ENCODE data around the gene DNAJB13.

DNAJB13 gene

GRCh38 chr11:73946798-73947458 lies 3.9 kb upstream of the DNAJB13 start:
- intact Hi-C loops (cut with DNase I): no loop called here
- DNase-seq: peak in 1 of 42 donors; percentile 11

GRCh38 chr11:73949246-73949645 lies 1.6 kb upstream of the DNAJB13 start:
- peak in 1 of 42 donors; percentile 2 for DNase-seq
- intact Hi-C loops (cut with DNase I): no loop called here

DNA sequence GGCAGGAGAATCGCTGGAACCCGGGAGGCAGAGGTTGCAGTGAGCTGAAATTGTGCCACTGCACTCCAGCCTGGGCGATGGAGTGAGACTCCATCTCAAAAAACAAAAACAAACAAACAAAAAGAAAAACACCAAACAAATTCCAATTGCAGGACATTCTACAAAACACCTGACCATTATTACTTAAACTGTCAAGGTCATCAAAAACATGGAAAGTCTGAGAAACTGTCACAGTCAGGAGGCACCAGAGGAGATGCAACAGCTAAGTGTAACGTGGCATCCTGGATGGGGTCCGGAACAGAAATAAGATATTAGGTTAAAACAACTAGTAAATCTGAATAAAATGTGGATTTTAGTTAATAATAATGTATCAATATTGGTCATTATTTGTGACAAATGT lies 914 bp upstream of the DNAJB13 start:
- DNase-seq: no peak
- intact Hi-C loops (cut with DNase I): no loop called here

GRCh38 chr11:73951797-73952196 lies 971 bp downstream of the DNAJB13 start:
- intact Hi-C loops (cut with DNase I): no loop called here
- no peak for DNase-seq

- intact Hi-C loops (cut with DNase I): no loop called here
- DNase-seq: no peak
Measured at GRCh38 chr11:73956876-73957653, 6.2 kb downstream of the DNAJB13 start.

GRCh38 chr11:73957654-73958361 lies 7.0 kb downstream of the DNAJB13 start:
- intact Hi-C loops (cut with DNase I): no loop called here
- no peak for DNase-seq

DNA sequence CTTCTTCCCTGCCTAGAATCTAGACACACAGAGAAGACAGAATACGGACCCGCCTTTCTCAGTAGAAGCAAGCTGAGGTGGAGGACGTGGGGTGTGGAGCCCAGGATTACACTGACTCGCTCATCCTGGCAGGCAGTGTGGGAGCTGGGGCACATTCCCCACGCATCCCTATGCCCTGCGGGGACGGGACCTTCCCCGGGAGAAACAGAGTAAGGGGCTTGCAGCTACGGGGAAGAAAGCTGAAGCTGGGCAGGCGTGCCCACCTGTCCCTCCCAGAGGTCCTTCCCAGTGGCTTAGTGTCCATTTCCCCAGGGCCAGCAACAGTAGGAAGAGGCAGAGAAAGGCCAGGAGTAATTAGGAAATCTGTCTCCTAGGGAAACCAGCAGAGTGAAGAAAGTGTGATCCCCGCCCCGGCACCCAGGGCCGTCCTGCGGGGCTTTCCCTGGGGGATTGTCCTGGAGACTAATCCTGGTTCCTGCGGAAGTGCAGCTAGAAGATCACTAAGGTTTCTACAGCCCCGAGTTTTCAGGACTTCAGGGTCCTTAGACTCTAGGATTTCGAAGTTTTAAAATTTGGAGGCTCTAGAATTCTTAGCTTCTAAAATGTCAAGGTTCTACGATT lies 7.8 kb downstream of the DNAJB13 start:
- no peak for DNase-seq
- intact Hi-C loops (cut with DNase I): no loop called here

DNA sequence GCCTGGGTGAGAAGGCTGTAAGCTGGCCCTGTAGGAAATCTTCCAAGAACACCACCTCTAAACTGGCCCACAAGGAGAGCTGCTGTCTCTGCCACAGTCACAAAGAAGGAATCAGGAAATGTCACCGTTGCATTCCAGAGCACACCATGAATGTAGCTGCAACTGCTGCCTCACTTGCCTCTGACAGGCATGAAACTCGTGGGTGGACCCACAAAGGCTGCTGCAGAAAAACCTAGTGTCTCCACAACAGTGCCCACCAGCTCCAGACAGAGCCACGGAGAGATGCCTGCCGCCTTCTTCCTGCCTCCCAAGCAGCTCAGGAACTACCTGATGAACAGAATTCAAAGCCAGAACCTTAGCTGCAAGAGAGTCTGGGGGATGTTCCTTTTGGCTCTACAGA lies 10.5 kb downstream of the DNAJB13 start:
- intact Hi-C loops (cut with DNase I): no loop called here

GRCh38 chr11:73962101-73962705 lies 11.4 kb downstream of the DNAJB13 start:
- DNase-seq: peak in 13 of 42 donors; percentile 24 to 72 (median 53)
- intact Hi-C loops (cut with DNase I): no loop called here

More for the DNA sequence above, 10.5 kb downstream of the DNAJB13 start:
- DNase-seq: peak in 16 of 42 donors; percentile 17 to 68 (median 38)

GRCh38 chr11:73963861-73964260 lies 13.0 kb downstream of the DNAJB13 start:
- intact Hi-C loops (cut with DNase I): no loop called here
- DNase-seq: peak in 2 of 42 donors; percentile 1 to 12

GRCh38 chr11:73965076-73965763 lies 14.4 kb downstream of the DNAJB13 start:
- intact Hi-C loops (cut with DNase I): no loop called here
- DNase-seq: peak in 1 of 42 donors; percentile 26

GRCh38 chr11:73965764-73966121 lies 14.9 kb downstream of the DNAJB13 start:
- no peak for DNase-seq
- intact Hi-C loops (cut with DNase I): no loop called here

GRCh38 chr11:73968356-73968966 lies 17.6 kb downstream of the DNAJB13 start:
- intact Hi-C loops (cut with DNase I): no loop called here
- no peak for DNase-seq

GRCh38 chr11:73969091-73969490 lies 18.3 kb downstream of the DNAJB13 start:
- intact Hi-C loops (cut with DNase I): no loop called here

GRCh38 chr11:73969991-73970800 lies 19.4 kb downstream of the DNAJB13 start:
- DNase-seq: no peak
- intact Hi-C loops (cut with DNase I): no loop called here

More at GRCh38 chr11:73969091-73969490, 18.3 kb downstream of the DNAJB13 start:
- DNase-seq: no peak

- intact Hi-C loops (cut with DNase I): no loop called here
- peak in 1 of 42 donors; percentile 0 for DNase-seq
Measured at GRCh38 chr11:73971175-73971719, 20.4 kb downstream of the DNAJB13 start.

- no peak for DNase-seq
- intact Hi-C loops (cut with DNase I): no loop called here
Measured at GRCh38 chr11:73972187-73972586, 21.4 kb downstream of the DNAJB13 start.

Data from head of caudate nucleus (tissue), 42 donors.